ENCODE measurements around the gene ZSCAN10. TPM values are rescaled to one million over a fixed set of nuclear protein-coding genes. Genes with fewer than 3 reads are reported as not detected.

Gene ZSCAN10
- total RNA-seq, 2 experiments from 2014 or later = 0.36 to 0.56 TPM

- no peak overlapping the region for H3K27ac ChIP-seq (ENCODE audit: low read depth in 1 of 2, low read length in 2 of 2)
- H3K27me3 ChIP-seq (ENCODE audit: control insufficient read depth in 1 of 2, insufficient read depth in 2 of 2, low read length in 2 of 2) = no peaks in the 10 kb centered on the region
- Mint-ChIP-seq H3K4me1 (ENCODE audit: low read depth) (peaks cover 26% of the 10 kb centered on the region), H3K36me3 (ENCODE audit: low read depth) (peaks cover 53% of the 10 kb centered on the region), H3K27ac (no peak overlapping the region), H3K4me3 (no peak overlapping the region), H3K9me3 (no peaks in the 10 kb centered on the region), H3K27me3 (no peaks in the 10 kb centered on the region)
- ATAC-seq (ENCODE audit: poor library complexity) (no peak), DNase-seq (peak in 1 of 14 experiments; percentile 11)
- TF ChIP-seq CTCF (IDR thresholded peaks at IDR 0.05) = no peak
- no peaks in the 10 kb centered on the region for H3K9me3 ChIP-seq (ENCODE audit: control insufficient read depth in 1 of 2, insufficient read depth in 1 of 2, low read length in 2 of 2)
- CTCF ChIA-PET = no interaction called here
- POLR2A ChIA-PET = no interaction called here
- peaks cover 39% of the 10 kb centered on the region for H3K36me3 ChIP-seq (ENCODE audit: insufficient read depth, low read length)
- H3K4me3 ChIP-seq (ENCODE audit: low read length) = no peak overlapping the region
- peaks cover 16% of the 10 kb centered on the region for H3K4me1 ChIP-seq (ENCODE audit: insufficient read depth, low read length)
- intact Hi-C loops (cut with DNase I, micrococcal nuclease) = loop anchor here in 1 of 2 experiments (10.0 kb wide), 1 partner anchor 1476 kb away; the partner anchor contains the start of gene UBALD1
Measured at GRCh38 chr16:3138342-3138741, 39.2 kb upstream of the ZSCAN10 start.

- ChIA-PET POLR2A (no interaction called here), CTCF (no interaction called here)
- intact Hi-C loops (cut with DNase I, micrococcal nuclease) = loop anchor here in 1 of 2 experiments (10.0 kb wide), 1 partner anchor 1478 kb away; the partner anchor contains the start of gene UBALD1
- H3K36me3 ChIP-seq (ENCODE audit: insufficient read depth, low read length) = peaks cover 33% of the 10 kb centered on the region
- Mint-ChIP-seq H3K4me3 (no peak overlapping the region), H3K27ac (no peak overlapping the region), H3K36me3 (ENCODE audit: low read depth) (peaks cover 49% of the 10 kb centered on the region), H3K9me3 (no peaks in the 10 kb centered on the region), H3K4me1 (ENCODE audit: low read depth) (peaks cover 31% of the 10 kb centered on the region), H3K27me3 (no peaks in the 10 kb centered on the region)
- H3K4me3 ChIP-seq (ENCODE audit: low read length) = no peak overlapping the region
- H3K27me3 ChIP-seq (ENCODE audit: control insufficient read depth in 1 of 2, insufficient read depth in 2 of 2, low read length in 2 of 2) = no peaks in the 10 kb centered on the region
- peaks cover 18% of the 10 kb centered on the region for H3K4me1 ChIP-seq (ENCODE audit: insufficient read depth, low read length)
- DNase-seq = no peak
- no peak for ATAC-seq (ENCODE audit: poor library complexity)
- no peak for TF ChIP-seq CTCF (IDR thresholded peaks at IDR 0.05)
- H3K9me3 ChIP-seq (ENCODE audit: control insufficient read depth in 1 of 2, insufficient read depth in 1 of 2, low read length in 2 of 2) = no peaks in the 10 kb centered on the region
- H3K27ac ChIP-seq (ENCODE audit: low read depth in 1 of 2, low read length in 2 of 2) = no peak overlapping the region
Measured at GRCh38 chr16:3137267-3137666, 38.2 kb upstream of the ZSCAN10 start.

GRCh38 chr16:3135126-3135715, 36.1 kb upstream of the ZSCAN10 start:
- intact Hi-C loops (cut with DNase I, micrococcal nuclease) = loop anchor here (2.0 to 10.0 kb wide), 4 partner anchors 16 to 1480 kb away; partner anchors contain the start of gene UBALD1 (in 1 of the 2)
- peak overlapping the region; percentile 84 for H3K4me3 ChIP-seq (ENCODE audit: low read length)
- no peaks in the 10 kb centered on the region for H3K9me3 Mint-ChIP-seq
- H3K4me1 Mint-ChIP-seq (ENCODE audit: low read depth) = peaks cover 37% of the 10 kb centered on the region
- H3K27me3 ChIP-seq (ENCODE audit: control insufficient read depth in 1 of 2, insufficient read depth in 2 of 2, low read length in 2 of 2) = no peaks in the 10 kb centered on the region
- no peak for TF ChIP-seq CTCF (IDR thresholded peaks at IDR 0.05)
- no peaks in the 10 kb centered on the region for H3K9me3 ChIP-seq (ENCODE audit: control insufficient read depth in 1 of 2, insufficient read depth in 1 of 2, low read length in 2 of 2)
- H3K4me3 Mint-ChIP-seq = peak overlapping the region; percentile 95
- H3K36me3 Mint-ChIP-seq (ENCODE audit: low read depth) = peaks cover 49% of the 10 kb centered on the region
- H3K27me3 Mint-ChIP-seq = no peaks in the 10 kb centered on the region
- H3K27ac Mint-ChIP-seq = peak overlapping the region; percentile 94
- H3K4me1 ChIP-seq (ENCODE audit: insufficient read depth, low read length) = peaks cover 25% of the 10 kb centered on the region
- peak; percentile 13 for ATAC-seq (ENCODE audit: poor library complexity)
- H3K36me3 ChIP-seq (ENCODE audit: insufficient read depth, low read length) = peaks cover 22% of the 10 kb centered on the region
- peak overlapping the region; percentile 37 to 73 for H3K27ac ChIP-seq (ENCODE audit: low read depth in 1 of 2, low read length in 2 of 2)
- ChIA-PET CTCF (interaction anchor here (1.0 to 4.7 kb wide), 6 partner anchors 15 to 107 kb away, joined by 3 to 23 read pairs (median 5); no protein-coding TSS in a partner anchor), POLR2A (interaction anchor here (0.6 to 4.1 kb wide), 39 partner anchors 11 to 1170 kb away, joined by 3 to 77 read pairs (median 4); partner anchors contain the start of genes FLYWCH1, IL32, MMP25 and NAA60)
- DNase-seq = peak in 2 of 14 experiments; percentile 16 to 24
